ENCODE results near the gene ZNF664.

ZNF664 gene

DNA sequence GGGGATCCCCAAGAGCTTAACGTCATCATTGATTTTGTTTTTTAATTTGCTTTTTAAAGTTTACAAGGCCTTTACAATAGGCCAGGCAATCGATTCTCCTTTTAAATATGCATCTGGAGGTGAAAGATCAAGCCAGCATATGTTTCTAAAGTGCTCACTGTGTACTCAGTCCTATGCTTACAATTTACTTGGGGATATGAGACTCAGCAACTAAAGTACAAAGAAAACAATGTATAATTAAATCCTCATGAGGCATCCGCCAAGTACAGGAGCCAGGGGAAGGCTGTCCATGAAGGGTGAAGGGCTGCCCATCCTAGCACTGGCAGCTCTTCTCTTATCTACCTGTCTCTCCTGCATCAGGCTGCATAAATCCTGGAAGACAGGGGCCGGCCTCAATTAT, 12.2 kb upstream of the ZNF664 start:
- no peak overlapping the region for H3K9ac ChIP-seq (ENCODE audit: low read length)
- DNase-seq = no peak
- WGBS = 84% methylated on average over 4 of the region's 4 CpGs
- no peaks in the 10 kb centered on the region for H3K27me3 ChIP-seq (ENCODE audit: control insufficient read depth in 1 of 2, insufficient read depth in 1 of 2, low read length in 2 of 2)
- H4K91ac ChIP-seq (ENCODE audit: low read length) = no peak overlapping the region
- peaks cover 32% of the 10 kb centered on the region for H3K79me1 ChIP-seq (replicated peaks; ENCODE audit: low read length, poor library complexity, severe bottlenecking)
- H3K9me3 ChIP-seq (ENCODE audit: control insufficient read depth, low read length) = no peaks in the 10 kb centered on the region
- H3K23ac ChIP-seq (ENCODE audit: low read length in 2 of 2) = no peak overlapping the region
- H3K36me3 ChIP-seq (ENCODE audit: control insufficient read depth in 1 of 2, insufficient read depth in 2 of 2, low read depth in 1 of 2, low read length in 2 of 2) = peaks cover 8 to 14% of the 10 kb centered on the region in 2 experiments
- no peak overlapping the region for H3K4ac ChIP-seq (ENCODE audit: low read depth in 1 of 2, low read length in 2 of 2)
- no peak overlapping the region for H3K4me3 ChIP-seq (ENCODE audit: insufficient read depth in 1 of 2, low read depth in 1 of 2, low read length in 2 of 2)
- H3K4me1 ChIP-seq (ENCODE audit: control insufficient read depth, insufficient read depth, low read depth, low read length) = peaks cover 4% of the 10 kb centered on the region
- H2AK5ac ChIP-seq (ENCODE audit: low read length, severe bottlenecking) = no peak overlapping the region
- H2AFZ ChIP-seq (ENCODE audit: low read depth, low read length) = no peak overlapping the region
- H2BK12ac ChIP-seq (ENCODE audit: low read length in 2 of 2) = no peak overlapping the region
- no peak overlapping the region for H3K18ac ChIP-seq (ENCODE audit: low read depth in 1 of 2, low read length in 2 of 2)
- H3K27ac ChIP-seq (ENCODE audit: low read length, poor library complexity, severe bottlenecking) = no peak overlapping the region
- no peak overlapping the region for H2BK15ac ChIP-seq (ENCODE audit: low read depth, poor library complexity, severe bottlenecking)
- no peak overlapping the region for H2BK120ac ChIP-seq (ENCODE audit: low read depth, low read length)
- no peak overlapping the region for H2BK5ac ChIP-seq (ENCODE audit: low read depth, low read length, poor library complexity, severe bottlenecking)
- H3K4me2 ChIP-seq (ENCODE audit: low read length, poor library complexity, severe bottlenecking) = no peak overlapping the region
- H4K8ac ChIP-seq (ENCODE audit: low read length) = no peak overlapping the region
- H3K14ac ChIP-seq (ENCODE audit: low read length in 2 of 2) = no peak overlapping the region

- Histone ChIP-seq H3K79me1 (replicated peaks; ENCODE audit: low read length, poor library complexity, severe bottlenecking) (peaks cover 32% of the 10 kb centered on the region), H3K36me3 (ENCODE audit: control insufficient read depth in 1 of 2, insufficient read depth in 2 of 2, low read depth in 1 of 2, low read length in 2 of 2) (peaks cover 8 to 14% of the 10 kb centered on the region in 2 experiments), H2BK12ac (ENCODE audit: low read length in 2 of 2) (no peak overlapping the region), H2BK15ac (ENCODE audit: low read depth, poor library complexity, severe bottlenecking) (no peak overlapping the region), H2AFZ (ENCODE audit: low read depth, low read length) (no peak overlapping the region), H2AK5ac (ENCODE audit: low read length, severe bottlenecking) (no peak overlapping the region), H2BK5ac (ENCODE audit: low read depth, low read length, poor library complexity, severe bottlenecking) (no peak overlapping the region), H2BK120ac (ENCODE audit: low read depth, low read length) (no peak overlapping the region), H3K23ac (ENCODE audit: low read length in 2 of 2) (no peak overlapping the region), H4K8ac (ENCODE audit: low read length) (no peak overlapping the region), H3K27me3 (ENCODE audit: control insufficient read depth in 1 of 2, insufficient read depth in 1 of 2, low read length in 2 of 2) (no peaks in the 10 kb centered on the region), H3K27ac (ENCODE audit: low read length, poor library complexity, severe bottlenecking) (no peak overlapping the region), H3K18ac (ENCODE audit: low read depth in 1 of 2, low read length in 2 of 2) (no peak overlapping the region), H3K4me1 (ENCODE audit: control insufficient read depth, insufficient read depth, low read depth, low read length) (peaks cover 6% of the 10 kb centered on the region), H3K9ac (ENCODE audit: low read length) (no peak overlapping the region), H3K14ac (ENCODE audit: low read length in 2 of 2) (no peak overlapping the region), H3K4me2 (ENCODE audit: low read length, poor library complexity, severe bottlenecking) (no peak overlapping the region), H3K4ac (ENCODE audit: low read depth in 1 of 2, low read length in 2 of 2) (no peak overlapping the region), H3K4me3 (ENCODE audit: insufficient read depth in 1 of 2, low read depth in 1 of 2, low read length in 2 of 2) (no peak overlapping the region), H3K9me3 (ENCODE audit: control insufficient read depth, low read length) (no peaks in the 10 kb centered on the region), H4K91ac (ENCODE audit: low read length) (no peak overlapping the region)
- 86% methylated on average over 11 of the region's 12 CpGs for WGBS
- no peak for DNase-seq
Observed at GRCh38 chr12:123961585-123962345, 11.2 kb upstream of the ZNF664 start.

GRCh38 chr12:123962513-123962912, 10.5 kb upstream of the ZNF664 start:
- Histone ChIP-seq H2BK12ac (ENCODE audit: low read length in 2 of 2) (no peak overlapping the region), H3K9ac (ENCODE audit: low read length) (no peak overlapping the region), H3K23ac (ENCODE audit: low read length in 2 of 2) (no peak overlapping the region), H3K27me3 (ENCODE audit: control insufficient read depth in 1 of 2, insufficient read depth in 1 of 2, low read length in 2 of 2) (no peaks in the 10 kb centered on the region), H2BK5ac (ENCODE audit: low read depth, low read length, poor library complexity, severe bottlenecking) (no peak overlapping the region), H2AK5ac (ENCODE audit: low read length, severe bottlenecking) (no peak overlapping the region), H3K27ac (ENCODE audit: low read length, poor library complexity, severe bottlenecking) (no peak overlapping the region), H3K36me3 (ENCODE audit: control insufficient read depth in 1 of 2, insufficient read depth in 2 of 2, low read depth in 1 of 2, low read length in 2 of 2) (peaks cover 8 to 14% of the 10 kb centered on the region in 2 experiments), H3K79me1 (replicated peaks; ENCODE audit: low read length, poor library complexity, severe bottlenecking) (peaks cover 30% of the 10 kb centered on the region), H3K4me2 (ENCODE audit: low read length, poor library complexity, severe bottlenecking) (no peak overlapping the region), H3K4ac (ENCODE audit: low read depth in 1 of 2, low read length in 2 of 2) (no peak overlapping the region), H4K91ac (ENCODE audit: low read length) (no peak overlapping the region), H2BK15ac (ENCODE audit: low read depth, poor library complexity, severe bottlenecking) (no peak overlapping the region), H2BK120ac (ENCODE audit: low read depth, low read length) (no peak overlapping the region), H3K9me3 (ENCODE audit: control insufficient read depth, low read length) (no peaks in the 10 kb centered on the region), H3K18ac (ENCODE audit: low read depth in 1 of 2, low read length in 2 of 2) (no peak overlapping the region), H3K14ac (ENCODE audit: low read length in 2 of 2) (no peak overlapping the region), H2AFZ (ENCODE audit: low read depth, low read length) (no peak overlapping the region), H3K4me3 (ENCODE audit: insufficient read depth in 1 of 2, low read depth in 1 of 2, low read length in 2 of 2) (no peak overlapping the region), H3K4me1 (ENCODE audit: control insufficient read depth, insufficient read depth, low read depth, low read length) (peaks cover 6% of the 10 kb centered on the region), H4K8ac (ENCODE audit: low read length) (no peak overlapping the region)
- no peak for DNase-seq
- 97% methylated on average over 5 of the region's 5 CpGs for WGBS

DNA sequence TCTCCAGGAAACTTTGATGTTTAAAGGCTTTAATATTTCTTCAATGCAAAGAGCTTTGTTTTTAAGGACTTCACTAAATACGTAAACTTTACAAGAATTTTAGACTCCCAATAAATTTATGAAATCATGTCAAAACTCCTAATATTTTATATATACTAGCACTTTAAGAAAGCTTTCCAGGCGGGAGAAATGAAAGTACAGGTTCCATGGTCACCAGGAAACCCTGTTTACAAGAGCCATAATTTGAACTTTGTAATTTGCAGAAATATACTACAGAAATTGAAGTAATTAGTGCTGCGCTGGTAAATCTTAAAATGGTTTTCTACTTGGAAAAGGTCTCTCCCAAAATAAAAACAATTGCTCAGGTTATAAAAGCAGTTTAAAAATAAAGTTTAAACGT, 9.2 kb upstream of the ZNF664 start:
- DNase-seq = no peak
- H3K9me3 ChIP-seq (ENCODE audit: control insufficient read depth, low read length) = no peaks in the 10 kb centered on the region
- no peak overlapping the region for H3K4me2 ChIP-seq (ENCODE audit: low read length, poor library complexity, severe bottlenecking)
- no peak overlapping the region for H3K18ac ChIP-seq (ENCODE audit: low read depth in 1 of 2, low read length in 2 of 2)
- peaks cover 5 to 14% of the 10 kb centered on the region in 2 experiments for H3K36me3 ChIP-seq (ENCODE audit: control insufficient read depth in 1 of 2, insufficient read depth in 2 of 2, low read depth in 1 of 2, low read length in 2 of 2)
- no peak overlapping the region for H3K4ac ChIP-seq (ENCODE audit: low read depth in 1 of 2, low read length in 2 of 2)
- H4K91ac ChIP-seq (ENCODE audit: low read length) = no peak overlapping the region
- no peak overlapping the region for H4K8ac ChIP-seq (ENCODE audit: low read length)
- H3K4me1 ChIP-seq (ENCODE audit: control insufficient read depth, insufficient read depth, low read depth, low read length) = peaks cover 6% of the 10 kb centered on the region
- H2BK5ac ChIP-seq (ENCODE audit: low read depth, low read length, poor library complexity, severe bottlenecking) = no peak overlapping the region
- no peak overlapping the region for H2AK5ac ChIP-seq (ENCODE audit: low read length, severe bottlenecking)
- H2BK12ac ChIP-seq (ENCODE audit: low read length in 2 of 2) = no peak overlapping the region
- H2BK120ac ChIP-seq (ENCODE audit: low read depth, low read length) = no peak overlapping the region
- H3K14ac ChIP-seq (ENCODE audit: low read length in 2 of 2) = no peak overlapping the region
- H3K79me1 ChIP-seq (replicated peaks; ENCODE audit: low read length, poor library complexity, severe bottlenecking) = peaks cover 30% of the 10 kb centered on the region
- no peaks in the 10 kb centered on the region for H3K27me3 ChIP-seq (ENCODE audit: control insufficient read depth in 1 of 2, insufficient read depth in 1 of 2, low read length in 2 of 2)
- no peak overlapping the region for H3K4me3 ChIP-seq (ENCODE audit: insufficient read depth in 1 of 2, low read depth in 1 of 2, low read length in 2 of 2)
- H3K9ac ChIP-seq (ENCODE audit: low read length) = no peak overlapping the region
- H3K27ac ChIP-seq (ENCODE audit: low read length, poor library complexity, severe bottlenecking) = no peak overlapping the region
- WGBS = 100% methylated on average over 1 of the region's 4 CpGs
- H2BK15ac ChIP-seq (ENCODE audit: low read depth, poor library complexity, severe bottlenecking) = no peak overlapping the region
- H2AFZ ChIP-seq (ENCODE audit: low read depth, low read length) = no peak overlapping the region
- no peak overlapping the region for H3K23ac ChIP-seq (ENCODE audit: low read length in 2 of 2)
